A549 (cell line): Measurements from ENCODE around the gene GALNT15. TPM values are rescaled to one million over a fixed set of nuclear protein-coding genes. Genes with fewer than 3 reads are reported as not detected.

Source experiments
- ATAC-seq, 2 experiments: fragments of 200-7000 bp in 1 of 2; fragments of >200 bp in 1 of 2; cut with Nextera tagmentation in 1 of 2; cut with Tn5 transposase in 1 of 2; 3 replicates each; pipeline versions ENCODE4 v1.8.0 to v1.9.1; 2018 to 2020; ENCODE audit warnings: mild to moderate bottlenecking in 1 of 2, moderate library complexity in 1 of 2
- CTCF ChIA-PET: fragments of 300-600 bp; sonication (Branson Sonifier 250); formaldehyde crosslinking; extraction: SDS; loops from one replicate; lab custom pipeline; 2021; ENCODE audit warnings: antibody characterized with exemption, inconsistent platforms; lab: Yijun Ruan, JAX
- POLR2A ChIA-PET: fragments of 350-600 bp; formaldehyde crosslinking; extraction: SDS; loops from one replicate; lab custom pipeline; 2021; ENCODE audit warnings: antibody characterized with exemption, inconsistent platforms; lab: Yijun Ruan, JAX
- DNase-seq, 2 experiments: peaks; one replicate each; pipeline versions ENCODE4 v3.0.0 to v3.0.0-alpha.2; 2011 to 2016; ENCODE audit warnings: low read depth in 1 of 2, low spot score in 1 of 2
- FAIRE-seq: peaks from 2 replicates; lab custom pipeline; 2011; peaks lifted over from hg19 to GRCh38; lab: Jason Lieb, UNC
- H3K27ac ChIP-seq, 2 experiments: fragments of >200 bp; sonication (Bioruptor Twin); formaldehyde crosslinking; 3 replicates each; pipeline ENCODE4 v1.5.1; 2016 to 2017
- H3K4me1 ChIP-seq: fragments of >200 bp; sonication (Bioruptor Twin); formaldehyde crosslinking; 3 replicates; pipeline ENCODE4 v1.6.1; 2016
- H3K4me2 ChIP-seq: fragments of >200 bp; sonication (Bioruptor Twin); formaldehyde crosslinking; 3 replicates; pipeline ENCODE4 v1.6.1; 2016
- H3K4me3 ChIP-seq: fragments of >200 bp; sonication (Bioruptor Twin); formaldehyde crosslinking; 3 replicates; pipeline ENCODE4 v1.5.1; 2016
- H3K9me3 ChIP-seq: fragments of >200 bp; sonication (Bioruptor Twin); formaldehyde crosslinking; 3 replicates; pipeline ENCODE4 v1.6.1; 2016
- ATOH8 ChIP-seq: fragments of 250-450 bp; sonication (Bioruptor Pico); IDR thresholded peaks from 2 replicates; pipeline ENCODE4 v1.5.0; 2020; ENCODE audit warnings: low read depth, mild to moderate bottlenecking, moderate library complexity
- BCL3 ChIP-seq: fragments of >200 bp; sonication (Bioruptor Twin); formaldehyde crosslinking; IDR thresholded peaks from 3 replicates; pipeline ENCODE4 v1.6.1; 2016
- CBX2 ChIP-seq: fragments of 200-600 bp; sonication (generic); IDR thresholded peaks from 2 replicates; pipeline ENCODE4 v1.6.1; 2016; ENCODE audit warnings: low read depth, mild to moderate bottlenecking, borderline replicate concordance
- CBX8 ChIP-seq: fragments of 200-600 bp; sonication (generic); IDR thresholded peaks from 2 replicates; pipeline ENCODE4 v1.6.1; 2016
- CHD2 ChIP-seq: fragments of 150-350 bp; IDR thresholded peaks from 2 replicates; pipeline ENCODE4 v1.6.1; 2014; ENCODE audit warnings: low read length; ENCODE audit not compliant: partially characterized antibody
- EHMT2 ChIP-seq: fragments of 200-600 bp; sonication (generic); IDR thresholded peaks from 2 replicates; pipeline ENCODE4 v1.6.1; 2016; ENCODE audit warnings: antibody characterized with exemption, low read depth, mild to moderate bottlenecking, moderate library complexity
- ELK1 ChIP-seq: fragments of 150-350 bp; IDR thresholded peaks from 2 replicates; pipeline ENCODE4 v1.6.1; 2014; ENCODE audit warnings: low read depth, mild to moderate bottlenecking, low read length
- EP300 ChIP-seq, 2 experiments: fragments of >200 bp; sonication (Bioruptor Twin); formaldehyde crosslinking; IDR thresholded peaks; 2 replicates in 1 of 2; 3 replicates in 1 of 2; pipeline ENCODE4 v1.6.1; 2016 to 2017
- FOXS1 ChIP-seq: fragments of 250-450 bp; sonication (Bioruptor Pico); IDR thresholded peaks from 2 replicates; pipeline ENCODE4 v1.5.0; 2020; ENCODE audit warnings: mild to moderate bottlenecking, moderate library complexity
- HDAC2 ChIP-seq: fragments of 200-600 bp; sonication (generic); IDR thresholded peaks from 2 replicates; pipeline ENCODE4 v1.6.1; 2016
- HEYL ChIP-seq: fragments of 250-450 bp; sonication (Bioruptor Pico); IDR thresholded peaks from 2 replicates; pipeline ENCODE4 v1.8.0; 2021; ENCODE audit warnings: mild to moderate bottlenecking, moderate library complexity
- HOXB13 ChIP-seq: fragments of 250-450 bp; sonication (Bioruptor Pico); IDR thresholded peaks from 2 replicates; pipeline ENCODE4 v1.5.0; 2020; ENCODE audit warnings: low read depth, mild to moderate bottlenecking, moderate library complexity
- HOXB5 ChIP-seq: fragments of 250-450 bp; sonication (Bioruptor Pico); IDR thresholded peaks from 2 replicates; pipeline ENCODE4 v1.5.0; 2020; ENCODE audit warnings: mild to moderate bottlenecking, moderate library complexity
- JUN ChIP-seq, 2 experiments: fragments of >200 bp; sonication (Bioruptor Twin); formaldehyde crosslinking; IDR thresholded peaks; 2 replicates in 1 of 2; 3 replicates in 1 of 2; pipeline ENCODE4 v1.6.1; 2016 to 2017
- JUNB ChIP-seq: fragments of >200 bp; sonication (Bioruptor Twin); formaldehyde crosslinking; IDR thresholded peaks from 2 replicates; pipeline ENCODE4 v1.6.1; 2016
- MAFK ChIP-seq: fragments of 450-650 bp; IDR thresholded peaks from 2 replicates; pipeline ENCODE4 v1.6.1; 2014; ENCODE audit not compliant: partially characterized antibody
- MAZ ChIP-seq: fragments of 150-350 bp; IDR thresholded peaks from 2 replicates; pipeline ENCODE4 v1.6.1; 2014; ENCODE audit warnings: antibody characterized with exemption, low read depth, low read length, borderline replicate concordance
- MYC ChIP-seq: IDR thresholded peaks from 2 replicates; pipeline ENCODE4 v1.6.1; 2012; ENCODE audit warnings: mild to moderate bottlenecking, inconsistent platforms, low read length, improper control_type of control experiment, borderline replicate concordance
- NPAS2 ChIP-seq: fragments of 250-450 bp; sonication (Bioruptor Pico); IDR thresholded peaks from 2 replicates; pipeline ENCODE4 v1.8.0; 2022; ENCODE audit warnings: mild to moderate bottlenecking, moderate library complexity, borderline replicate concordance
- NR3C1 ChIP-seq: fragments of >200 bp; sonication (Bioruptor Twin); formaldehyde crosslinking; IDR thresholded peaks from 3 replicates; pipeline ENCODE4 v1.6.1; 2017
- PHF8 ChIP-seq: fragments of 200-600 bp; sonication (generic); IDR thresholded peaks from 2 replicates; pipeline ENCODE4 v1.6.1; 2016; ENCODE audit warnings: low read depth, mild to moderate bottlenecking, antibody characterized with exemption, moderate library complexity, borderline replicate concordance
- POLR2AphosphoS2 ChIP-seq: conservative IDR thresholded peaks from 2 replicates; pipeline ENCODE4 v1.6.1; 2012; ENCODE audit warnings: low read length, improper control_type of control experiment, inconsistent platforms
- RAD21 ChIP-seq, 2 experiments: fragments of >200 bp in 1 of 2; sonication (Bioruptor Twin) in 1 of 2; formaldehyde crosslinking in 1 of 2; IDR thresholded peaks in 1 of 2; conservative IDR thresholded peaks in 1 of 2; 2 replicates in 1 of 2; 3 replicates in 1 of 2; pipeline ENCODE4 v1.6.1; 2012 to 2018; ENCODE audit warnings: inconsistent platforms in 1 of 2
- REST ChIP-seq: fragments of 200-600 bp; sonication (generic); IDR thresholded peaks from 2 replicates; pipeline ENCODE4 v1.6.1; 2016; ENCODE audit warnings: antibody characterized with exemption, mild to moderate bottlenecking, moderate library complexity
- SMC3 ChIP-seq: fragments of >200 bp; sonication (Bioruptor Twin); formaldehyde crosslinking; IDR thresholded peaks from 3 replicates; pipeline ENCODE4 v1.6.1; 2018; ENCODE audit warnings: inconsistent platforms
- ZFP36 ChIP-seq: fragments of 450-650 bp; IDR thresholded peaks from 2 replicates; pipeline ENCODE4 v1.6.1; 2014; ENCODE audit warnings: borderline replicate concordance; ENCODE audit not compliant: partially characterized antibody
- WGBS: methylation state at CpG from one replicate; pipeline ENCODE4 v1.1.6; 2017; ENCODE audit errors: missing lambda C conversion rate; 5-methylcytosine and 5-hydroxymethylcytosine counted together
- polyA plus RNA-seq, 4 experiments: library from polyadenylated mRNA; depleted of rRNA in 3 of 4; stranded (reverse); fragments of >200 nt; fragmentation: RNase III in 1 of 4; extraction: RNeasy Plus Mini Kit Qiagen cat#74134 plus additional on column Dnase treatment in 1 of 4; gene quantifications; 2 replicates in 3 of 4; 3 replicates in 1 of 4; pipeline ENCODE4 v1.2.3, GENCODE V29; 2011 to 2017
- TF ChIP-seq, protein P1 (sequence below): fragments of >200 bp; sonication (Bioruptor Twin); formaldehyde crosslinking; IDR thresholded peaks from 2 replicates; pipeline ENCODE4 v1.6.1; 2016
- TF ChIP-seq, protein P2 (sequence below): fragments of 250-450 bp; sonication (Bioruptor Pico); IDR thresholded peaks from 2 replicates; pipeline ENCODE4 v1.5.0; 2021; ENCODE audit warnings: mild to moderate bottlenecking, moderate library complexity, borderline replicate concordance

The GALNT15 gene
- polyA plus RNA-seq, 2 of the 4 experiments (the other 2 are of a cell fraction) = 0.04 TPM; not detected in 1

- DNase-seq = no peak
- ATAC-seq = no peak
- POLR2A ChIA-PET = no interaction called here
- FAIRE-seq = no peak
- Histone ChIP-seq H3K4me1 (peaks cover 22% of the 10 kb centered on the region), H3K4me3 (no peak overlapping the region), H3K9me3 (no peaks in the 10 kb centered on the region), H3K27ac (peak overlapping the region; percentile 7 to 40; a peak in 5 of 6 replicates), H3K4me2 (peak overlapping the region; percentile 40; the same call in 2 of the 3 replicates)
- CTCF ChIA-PET = no interaction called here
- 89% methylated on average over 3 of the region's 3 CpGs for WGBS
- TF ChIP-seq ATOH8 (CRISPR knock-in tag) = no peak
- TF ChIP-seq MYC = no peak
- no peak for TF ChIP-seq MAFK
- TF ChIP-seq CHD2 = no peak
- no peak for TF ChIP-seq ELK1
- no peak for TF ChIP-seq JUNB
- no peak for TF ChIP-seq ZFP36
- no peak for TF ChIP-seq HEYL (CRISPR knock-in tag)
- TF ChIP-seq HDAC2 = no peak
- TF ChIP-seq NPAS2 (CRISPR knock-in tag) = no peak
- TF ChIP-seq REST = no peak
- TF ChIP-seq HOXB13 = no peak
- TF ChIP-seq EP300 (IDR thresholded peaks at IDR 0.05) = no peak
- no peak for TF ChIP-seq FOXS1 (CRISPR knock-in tag)
- no peak for TF ChIP-seq CBX8
- TF ChIP-seq RAD21 (conservative IDR thresholded peaks at IDR 0.05 in 1 of 2, IDR thresholded peaks at IDR 0.05 in 1 of 2) = no peak
- TF ChIP-seq, protein P1, sequence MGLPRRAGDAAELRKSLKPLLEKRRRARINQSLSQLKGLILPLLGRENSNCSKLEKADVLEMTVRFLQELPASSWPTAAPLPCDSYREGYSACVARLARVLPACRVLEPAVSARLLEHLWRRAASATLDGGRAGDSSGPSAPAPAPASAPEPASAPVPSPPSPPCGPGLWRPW = no peak
- TF ChIP-seq CBX2 = no peak
- TF ChIP-seq MAZ = no peak
- no peak for TF ChIP-seq SMC3
Observed at GRCh38 chr3:16239086-16239770, 64.7 kb downstream of the GALNT15 start.

- ATAC-seq = no peak
- CTCF ChIA-PET = interaction anchor here (0.6 to 5.1 kb wide), 3 partner anchors 180 to 638 kb away, joined by 3 to 43 read pairs (median 3); partner anchors contain the start of genes BTD and HACL1
- TF ChIP-seq NPAS2 (CRISPR knock-in tag) (no peak), POLR2AphosphoS2 (no peak), JUN (IDR thresholded peaks at IDR 0.05) (no peak), HOXB5 (CRISPR knock-in tag) (no peak), PHF8 (no peak), HEYL (CRISPR knock-in tag) (no peak), EHMT2 (no peak), NR3C1 (no peak), MYC (no peak), BCL3 (no peak)
- TF ChIP-seq, protein P1 = no peak
- TF ChIP-seq, protein P2, sequence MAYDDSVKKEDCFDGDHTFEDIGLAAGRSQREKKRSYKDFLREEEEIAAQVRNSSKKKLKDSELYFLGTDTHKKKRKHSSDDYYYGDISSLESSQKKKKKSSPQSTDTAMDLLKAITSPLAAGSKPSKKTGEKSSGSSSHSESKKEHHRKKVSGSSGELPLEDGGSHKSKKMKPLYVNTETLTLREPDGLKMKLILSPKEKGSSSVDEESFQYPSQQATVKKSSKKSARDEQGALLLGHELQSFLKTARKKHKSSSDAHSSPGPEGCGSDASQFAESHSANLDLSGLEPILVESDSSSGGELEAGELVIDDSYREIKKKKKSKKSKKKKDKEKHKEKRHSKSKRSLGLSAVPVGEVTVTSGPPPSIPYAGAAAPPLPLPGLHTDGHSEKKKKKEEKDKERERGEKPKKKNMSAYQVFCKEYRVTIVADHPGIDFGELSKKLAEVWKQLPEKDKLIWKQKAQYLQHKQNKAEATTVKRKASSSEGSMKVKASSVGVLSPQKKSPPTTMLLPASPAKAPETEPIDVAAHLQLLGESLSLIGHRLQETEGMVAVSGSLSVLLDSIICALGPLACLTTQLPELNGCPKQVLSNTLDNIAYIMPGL (CRISPR knock-in tag) = no peak
Observed at GRCh38 chr3:16239780-16240179, 65.3 kb downstream of the GALNT15 start.

More at GRCh38 chr3:16239780-16240179, 65.3 kb downstream of the GALNT15 start:
- POLR2A ChIA-PET = no interaction called here
- WGBS = 81% methylated on average over 4 of the region's 4 CpGs
- Histone ChIP-seq H3K27ac (peak overlapping the region; percentile 7 to 40; a peak in 5 of 6 replicates), H3K4me3 (no peak overlapping the region), H3K4me1 (peaks cover 22% of the 10 kb centered on the region), H3K9me3 (no peaks in the 10 kb centered on the region), H3K4me2 (peak overlapping the region; percentile 40)
- no peak for FAIRE-seq
- DNase-seq = no peak
